WTC11 (cell line): ENCODE measurements around the gene ALG14.

Source experiments
- ATF2 ChIP-seq: sonication (generic); formaldehyde crosslinking; IDR thresholded peaks from 2 replicates; pipeline ENCODE4 v1.8.1; 2022; ENCODE audit warnings: low read depth, missing genetic modification reagents, borderline replicate concordance
- E2F1 ChIP-seq: sonication (generic); formaldehyde crosslinking; IDR thresholded peaks from 2 replicates; pipeline ENCODE4 v1.8.0; 2022; ENCODE audit warnings: mild to moderate bottlenecking, missing genetic modification reagents
- ESRRA ChIP-seq: sonication (generic); formaldehyde crosslinking; IDR thresholded peaks from 2 replicates; pipeline ENCODE4 v1.8.1; 2022; ENCODE audit warnings: mild to moderate bottlenecking, missing genetic modification reagents, borderline replicate concordance
- TF ChIP-seq, protein P1 (sequence below): sonication (generic); formaldehyde crosslinking; IDR thresholded peaks from 2 replicates; pipeline ENCODE4 v1.8.0; 2023; ENCODE audit warnings: missing genetic modification reagents
- TF ChIP-seq, protein P2 (sequence below): sonication (generic); formaldehyde crosslinking; IDR thresholded peaks from 2 replicates; pipeline ENCODE4 v1.8.1; 2023; ENCODE audit warnings: mild to moderate bottlenecking, missing genetic modification reagents, moderate library complexity
- TF ChIP-seq, protein P3 (sequence below): fragments of 200-600 bp; IDR thresholded peaks from 2 replicates; pipeline ENCODE4 v1.8.0; 2022; ENCODE audit warnings: antibody characterized with exemption

DNA sequence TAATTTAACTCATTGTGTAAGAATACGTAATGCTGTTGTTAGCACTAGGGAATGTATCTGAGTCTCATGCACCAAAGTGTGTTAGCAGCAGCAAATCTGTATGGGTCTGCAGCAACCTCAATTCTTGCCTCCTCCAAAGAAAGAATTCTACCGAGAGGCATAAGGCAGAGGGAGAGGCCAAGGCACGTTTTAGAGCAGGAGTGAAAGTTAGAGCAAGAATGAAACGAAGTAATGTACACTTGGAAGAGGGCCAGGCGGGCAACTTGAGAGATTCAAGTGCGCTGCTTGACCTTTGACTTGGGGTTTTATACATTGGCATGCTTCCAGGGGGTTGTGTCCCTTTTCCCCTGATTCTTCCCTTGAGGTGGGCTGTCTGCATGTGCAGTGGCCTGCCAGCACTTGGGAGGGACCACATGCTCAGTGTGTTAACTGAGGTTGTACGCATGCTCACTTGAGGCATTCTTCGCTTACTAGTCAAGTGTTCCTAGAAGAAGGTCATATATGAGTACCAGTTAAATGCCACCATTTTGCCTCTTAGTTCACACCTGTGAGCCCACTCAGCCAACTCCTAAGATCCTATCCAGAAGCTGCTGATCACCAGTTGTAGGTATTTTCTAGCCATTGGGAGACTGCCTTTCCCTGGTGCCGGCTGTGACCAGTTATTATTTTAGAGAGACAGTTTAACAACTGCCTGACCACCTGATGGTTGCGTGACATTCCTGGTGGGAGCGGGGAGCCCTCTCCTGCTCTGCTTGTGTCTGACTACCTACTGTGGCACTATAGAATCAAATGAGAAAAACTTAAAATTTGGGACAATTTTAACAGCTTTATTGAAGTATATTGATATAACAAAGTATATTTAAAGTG lies 143.2 kb downstream of the ALG14 start:
- TF ChIP-seq, protein P1, sequence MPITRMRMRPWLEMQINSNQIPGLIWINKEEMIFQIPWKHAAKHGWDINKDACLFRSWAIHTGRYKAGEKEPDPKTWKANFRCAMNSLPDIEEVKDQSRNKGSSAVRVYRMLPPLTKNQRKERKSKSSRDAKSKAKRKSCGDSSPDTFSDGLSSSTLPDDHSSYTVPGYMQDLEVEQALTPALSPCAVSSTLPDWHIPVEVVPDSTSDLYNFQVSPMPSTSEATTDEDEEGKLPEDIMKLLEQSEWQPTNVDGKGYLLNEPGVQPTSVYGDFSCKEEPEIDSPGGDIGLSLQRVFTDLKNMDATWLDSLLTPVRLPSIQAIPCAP (CRISPR knock-in tag) = no peak
- TF ChIP-seq, protein P2, sequence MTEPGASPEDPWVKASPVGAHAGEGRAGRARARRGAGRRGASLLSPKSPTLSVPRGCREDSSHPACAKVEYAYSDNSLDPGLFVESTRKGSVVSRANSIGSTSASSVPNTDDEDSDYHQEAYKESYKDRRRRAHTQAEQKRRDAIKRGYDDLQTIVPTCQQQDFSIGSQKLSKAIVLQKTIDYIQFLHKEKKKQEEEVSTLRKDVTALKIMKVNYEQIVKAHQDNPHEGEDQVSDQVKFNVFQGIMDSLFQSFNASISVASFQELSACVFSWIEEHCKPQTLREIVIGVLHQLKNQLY = no peak
- TF ChIP-seq, protein P3, sequence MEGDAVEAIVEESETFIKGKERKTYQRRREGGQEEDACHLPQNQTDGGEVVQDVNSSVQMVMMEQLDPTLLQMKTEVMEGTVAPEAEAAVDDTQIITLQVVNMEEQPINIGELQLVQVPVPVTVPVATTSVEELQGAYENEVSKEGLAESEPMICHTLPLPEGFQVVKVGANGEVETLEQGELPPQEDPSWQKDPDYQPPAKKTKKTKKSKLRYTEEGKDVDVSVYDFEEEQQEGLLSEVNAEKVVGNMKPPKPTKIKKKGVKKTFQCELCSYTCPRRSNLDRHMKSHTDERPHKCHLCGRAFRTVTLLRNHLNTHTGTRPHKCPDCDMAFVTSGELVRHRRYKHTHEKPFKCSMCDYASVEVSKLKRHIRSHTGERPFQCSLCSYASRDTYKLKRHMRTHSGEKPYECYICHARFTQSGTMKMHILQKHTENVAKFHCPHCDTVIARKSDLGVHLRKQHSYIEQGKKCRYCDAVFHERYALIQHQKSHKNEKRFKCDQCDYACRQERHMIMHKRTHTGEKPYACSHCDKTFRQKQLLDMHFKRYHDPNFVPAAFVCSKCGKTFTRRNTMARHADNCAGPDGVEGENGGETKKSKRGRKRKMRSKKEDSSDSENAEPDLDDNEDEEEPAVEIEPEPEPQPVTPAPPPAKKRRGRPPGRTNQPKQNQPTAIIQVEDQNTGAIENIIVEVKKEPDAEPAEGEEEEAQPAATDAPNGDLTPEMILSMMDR = no peak
- TF ChIP-seq ESRRA (CRISPR knock-in tag) (no peak), E2F1 (no peak), ATF2 (CRISPR knock-in tag) (no peak)
